ENCODE measurements around the gene ZBTB21. TPM values are rescaled to one million over a fixed set of nuclear protein-coding genes. Genes with fewer than 3 reads are reported as not detected.

Gene ZBTB21
- total and polyA plus RNA-seq, 2 of the 4 experiments (the other 2 are of a cell fraction), result 6.8 to 12.0 TPM

DNA sequence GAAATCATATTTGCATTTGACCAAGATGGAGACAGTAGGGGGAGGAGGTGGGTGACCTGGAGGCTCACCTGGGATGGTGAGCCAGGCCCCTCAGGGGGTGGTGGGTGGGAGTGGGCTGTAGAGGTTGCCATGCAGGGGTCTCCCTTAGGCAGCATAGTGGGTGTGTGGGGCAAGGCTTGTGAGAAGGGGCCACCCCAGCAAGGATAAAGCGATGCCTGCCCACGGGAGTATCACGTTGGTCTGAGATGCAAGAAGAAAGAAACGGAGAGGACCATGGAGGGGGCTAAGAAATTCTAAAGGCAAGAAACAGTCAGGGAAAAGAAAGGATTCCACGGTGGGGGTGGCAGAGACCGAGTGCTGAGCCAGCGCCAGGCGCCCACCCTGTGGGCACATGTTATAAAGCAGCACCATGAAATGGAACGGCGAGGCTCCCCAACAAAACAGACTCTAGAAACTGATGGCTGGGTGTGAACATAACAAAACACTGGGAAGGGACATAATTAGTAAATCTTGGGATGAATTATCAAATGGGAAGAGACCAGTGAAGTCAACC lies 44.6 kb downstream of the ZBTB21 start:
- Histone ChIP-seq H3K27ac (ENCODE audit: insufficient read depth, low read length) (no peak overlapping the region), H3K23ac (ENCODE audit: low read depth, low read length) (no peak overlapping the region), H3K14ac (replicated peaks; ENCODE audit: low read depth, low read length) (no peak overlapping the region), H3K36me3 (ENCODE audit: control insufficient read depth, insufficient read depth, low read length) (no peaks in the 10 kb centered on the region), H2BK15ac (ENCODE audit: low read depth, low read length) (no peak overlapping the region), H4K91ac (ENCODE audit: insufficient read depth, low read depth, low read length) (no peak overlapping the region), H2AK9ac (replicated peaks; ENCODE audit: low read depth, low read length, poor library complexity) (no peak overlapping the region), H3K79me1 (ENCODE audit: low read depth in 1 of 2, low read length in 2 of 2) (no peaks in the 10 kb centered on the region), H3K56ac (ENCODE audit: extremely low read depth, insufficient read depth, low read length) (no peak overlapping the region), H2AK5ac (ENCODE audit: low read depth, low read length) (no peak overlapping the region), H3K27me3 (ENCODE audit: control insufficient read depth, insufficient read depth, low read length) (peaks cover 1% of the 10 kb centered on the region; the same call in 1 of the 2 replicates), H3K4ac (ENCODE audit: low read depth, low read length) (no peak overlapping the region), H3K18ac (ENCODE audit: low read depth, low read length) (no peak overlapping the region), H2BK5ac (ENCODE audit: low read depth, low read length, poor library complexity, severe bottlenecking) (no peak overlapping the region), H4K5ac (ENCODE audit: low read depth, low read length) (no peak overlapping the region), H3K9me3 (ENCODE audit: control insufficient read depth, insufficient read depth, low read length) (no peaks in the 10 kb centered on the region), H2BK20ac (ENCODE audit: low read depth, low read length) (no peak overlapping the region), H4K20me1 (ENCODE audit: insufficient read depth, low read length) (no peaks in the 10 kb centered on the region), H3K9ac (ENCODE audit: low read depth, low read length) (no peak overlapping the region), H2AFZ (replicated peaks; ENCODE audit: low read length, poor library complexity) (no peak overlapping the region), H4K8ac (ENCODE audit: low read depth in 2 of 2, low read length in 2 of 2) (no peak overlapping the region), H2BK120ac (ENCODE audit: low read depth, low read length) (no peak overlapping the region), H3K4me1 (ENCODE audit: control insufficient read depth, insufficient read depth, low read length) (peaks cover 2% of the 10 kb centered on the region; the same call in 1 of the 2 replicates), H3K9me1 (ENCODE audit: insufficient read depth, low read length) (peaks cover 5% of the 10 kb centered on the region; the same call in 1 of the 2 replicates), H3K4me2 (ENCODE audit: low read depth, low read length) (no peak overlapping the region), H3K4me3 (ENCODE audit: insufficient read depth, low read depth, low read length) (no peak overlapping the region)
- no peak for DNase-seq
- CTCF ChIA-PET, result no interaction called here
- dilution Hi-C loops (cut with HindIII; ENCODE audit: low sequenced_read_pairs, unreplicated experiment), result no loop called here
- intact Hi-C loops (cut with micrococcal nuclease), result no loop called here
- TF ChIP-seq, protein P1, sequence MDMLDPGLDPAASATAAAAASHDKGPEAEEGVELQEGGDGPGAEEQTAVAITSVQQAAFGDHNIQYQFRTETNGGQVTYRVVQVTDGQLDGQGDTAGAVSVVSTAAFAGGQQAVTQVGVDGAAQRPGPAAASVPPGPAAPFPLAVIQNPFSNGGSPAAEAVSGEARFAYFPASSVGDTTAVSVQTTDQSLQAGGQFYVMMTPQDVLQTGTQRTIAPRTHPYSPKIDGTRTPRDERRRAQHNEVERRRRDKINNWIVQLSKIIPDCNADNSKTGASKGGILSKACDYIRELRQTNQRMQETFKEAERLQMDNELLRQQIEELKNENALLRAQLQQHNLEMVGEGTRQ (IDR thresholded peaks at IDR 0.05; ENCODE audit: low read depth, low read length), result no peak
- TF ChIP-seq RCOR1 (IDR thresholded peaks at IDR 0.05; ENCODE audit: insufficient replicate concordance, low read length) (no peak), MXI1 (IDR thresholded peaks at IDR 0.05; ENCODE audit: borderline replicate concordance, low read depth, low read length) (no peak), RFX5 (IDR thresholded peaks at IDR 0.05; ENCODE audit: low read depth, low read length) (no peak), MAFK (IDR thresholded peaks at IDR 0.05; ENCODE audit: low read depth, low read length) (no peak), SMC3 (IDR thresholded peaks at IDR 0.05; ENCODE audit: low read depth, low read length) (no peak), POLR2A (IDR thresholded peaks at IDR 0.05; ENCODE audit: low read depth, low read length) (no peak), CEBPB (IDR thresholded peaks at IDR 0.05; ENCODE audit: low read depth, low read length) (no peak), BHLHE40 (IDR thresholded peaks at IDR 0.05; ENCODE audit: low read depth, low read length) (no peak), RAD21 (IDR thresholded peaks at IDR 0.05; ENCODE audit: low read length) (no peak), CHD1 (IDR thresholded peaks at IDR 0.05; ENCODE audit: low read depth, low read length) (no peak), NFE2L2 (IDR thresholded peaks at IDR 0.05; ENCODE audit: low read depth, low read length) (no peak), FOS (IDR thresholded peaks at IDR 0.05; ENCODE audit: low read depth, low read length) (no peak), MAZ (IDR thresholded peaks at IDR 0.05; ENCODE audit: borderline replicate concordance, low read depth, low read length) (no peak)
- TF ChIP-seq, protein P2, sequence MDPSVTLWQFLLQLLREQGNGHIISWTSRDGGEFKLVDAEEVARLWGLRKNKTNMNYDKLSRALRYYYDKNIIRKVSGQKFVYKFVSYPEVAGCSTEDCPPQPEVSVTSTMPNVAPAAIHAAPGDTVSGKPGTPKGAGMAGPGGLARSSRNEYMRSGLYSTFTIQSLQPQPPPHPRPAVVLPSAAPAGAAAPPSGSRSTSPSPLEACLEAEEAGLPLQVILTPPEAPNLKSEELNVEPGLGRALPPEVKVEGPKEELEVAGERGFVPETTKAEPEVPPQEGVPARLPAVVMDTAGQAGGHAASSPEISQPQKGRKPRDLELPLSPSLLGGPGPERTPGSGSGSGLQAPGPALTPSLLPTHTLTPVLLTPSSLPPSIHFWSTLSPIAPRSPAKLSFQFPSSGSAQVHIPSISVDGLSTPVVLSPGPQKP (IDR thresholded peaks at IDR 0.05; ENCODE audit: borderline replicate concordance, low read depth, low read length), result no peak
- TF ChIP-seq, protein P3, sequence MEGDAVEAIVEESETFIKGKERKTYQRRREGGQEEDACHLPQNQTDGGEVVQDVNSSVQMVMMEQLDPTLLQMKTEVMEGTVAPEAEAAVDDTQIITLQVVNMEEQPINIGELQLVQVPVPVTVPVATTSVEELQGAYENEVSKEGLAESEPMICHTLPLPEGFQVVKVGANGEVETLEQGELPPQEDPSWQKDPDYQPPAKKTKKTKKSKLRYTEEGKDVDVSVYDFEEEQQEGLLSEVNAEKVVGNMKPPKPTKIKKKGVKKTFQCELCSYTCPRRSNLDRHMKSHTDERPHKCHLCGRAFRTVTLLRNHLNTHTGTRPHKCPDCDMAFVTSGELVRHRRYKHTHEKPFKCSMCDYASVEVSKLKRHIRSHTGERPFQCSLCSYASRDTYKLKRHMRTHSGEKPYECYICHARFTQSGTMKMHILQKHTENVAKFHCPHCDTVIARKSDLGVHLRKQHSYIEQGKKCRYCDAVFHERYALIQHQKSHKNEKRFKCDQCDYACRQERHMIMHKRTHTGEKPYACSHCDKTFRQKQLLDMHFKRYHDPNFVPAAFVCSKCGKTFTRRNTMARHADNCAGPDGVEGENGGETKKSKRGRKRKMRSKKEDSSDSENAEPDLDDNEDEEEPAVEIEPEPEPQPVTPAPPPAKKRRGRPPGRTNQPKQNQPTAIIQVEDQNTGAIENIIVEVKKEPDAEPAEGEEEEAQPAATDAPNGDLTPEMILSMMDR (conservative IDR thresholded peaks at IDR 0.05; ENCODE audit: low read depth, low read length), result no peak
- BruUV-seq (replicated peaks), result no TSS peak
- in situ Hi-C loops (cut with MboI; ENCODE audit: low sequenced_read_pairs), result no loop called here
- POLR2A ChIA-PET (ENCODE audit: unreplicated experiment), result no interaction called here
- WGBS, 2 experiments (ENCODE audit: extremely low coverage in 2 of 2, insufficient read length in 1 of 2), result 97% methylated on average over 5 of the region's 10 CpGs; no CpG with 5 or more reads in 1 of the 2 experiments
- no peak for ATAC-seq (ENCODE audit: low read depth)
